ENCODE measurements around the gene ACTR1A.

GRCh38 chr10:102534333-102534732 is 31.8 kb upstream of the ACTR1A start:
- TF ChIP-seq POLR2A (IDR thresholded peaks at IDR 0.05) (no peak), CTCF (IDR thresholded peaks at IDR 0.05) (no peak)
